Osteoblast (primary cell): Measurements from ENCODE around the gene ACTG2. TPM values are rescaled to one million over a fixed set of nuclear protein-coding genes. Genes with fewer than 3 reads are reported as not detected.
"Not testable (repeated sequence)": the region's sequence is repeated elsewhere in the genome, so short reads cannot be mapped to it uniquely, and the experiment has no call there.

Experiments
- DNase-seq: peaks from one replicate; pipeline ENCODE4 v3.0.0; 2011; ENCODE audit warnings: low spot score, mixed read lengths; ENCODE audit not compliant: insufficient read length; ENCODE audit errors: missing footprints
- H2AFZ ChIP-seq: 2 replicates; pipeline ENCODE4 v1.6.0; 2011; ENCODE audit warnings: mild to moderate bottlenecking, low read length
- H3K27ac ChIP-seq: 2 replicates; pipeline ENCODE4 v1.5.1; 2011; ENCODE audit warnings: mild to moderate bottlenecking, low read depth, low read length, moderate library complexity
- H3K27me3 ChIP-seq: 2 replicates; pipeline ENCODE4 v1.6.0; 2012; ENCODE audit warnings: mild to moderate bottlenecking, control low read depth, inconsistent platforms, low read length, moderate library complexity; ENCODE audit not compliant: insufficient read depth
- H3K36me3 ChIP-seq: 2 replicates; pipeline ENCODE4 v1.5.1; 2011; ENCODE audit warnings: mild to moderate bottlenecking, low read length, control low read depth, moderate library complexity; ENCODE audit not compliant: insufficient read depth
- H3K4me1 ChIP-seq: 2 replicates; pipeline ENCODE4 v1.5.1; 2011; ENCODE audit warnings: mild to moderate bottlenecking, low read length, control low read depth, moderate library complexity; ENCODE audit not compliant: insufficient read depth
- H3K4me2 ChIP-seq: 2 replicates; pipeline ENCODE4 v1.6.0; 2011; ENCODE audit warnings: mild to moderate bottlenecking, low read length; ENCODE audit not compliant: insufficient read depth
- H3K4me3 ChIP-seq: fragments of 200-600 bp; sonication (generic); 3 replicates; pipeline ENCODE4 v1.5.1; 2012; ENCODE audit warnings: mild to moderate bottlenecking, low read length, inconsistent platforms; ENCODE audit not compliant: insufficient read depth
- H3K79me2 ChIP-seq: 2 replicates; pipeline ENCODE4 v1.6.0; 2012; ENCODE audit warnings: mild to moderate bottlenecking, low read length, control low read depth, inconsistent platforms; ENCODE audit not compliant: insufficient read depth
- H3K9me3 ChIP-seq: 2 replicates; pipeline ENCODE4 v1.5.1; 2011; ENCODE audit warnings: low read depth, low read length, control low read depth
- H4K20me1 ChIP-seq: 2 replicates; pipeline ENCODE4 v1.6.0; 2012; ENCODE audit warnings: mild to moderate bottlenecking, low read length, control low read depth; ENCODE audit not compliant: insufficient read depth
- CTCF ChIP-seq: IDR thresholded peaks from 2 replicates; pipeline ENCODE4 v1.5.1; 2011; ENCODE audit warnings: mild to moderate bottlenecking, low read depth, low read length, moderate library complexity; ENCODE audit errors: extremely low read depth
- total RNA-seq: library from RNA; depleted of rRNA; stranded (reverse); fragments of >200 nt; gene quantifications from 2 replicates; pipeline ENCODE4 v1.2.3, GENCODE V29; 2012

ACTG2 gene
- total RNA-seq, 1 donor, result 0.72 TPM

- Histone ChIP-seq H2AFZ (no peak overlapping the region), H3K79me2 (no peaks in the 10 kb centered on the region), H4K20me1 (no peaks in the 10 kb centered on the region), H3K4me3 (no peak overlapping the region), H3K9me3 (no peaks in the 10 kb centered on the region), H3K27ac (no peak overlapping the region), H3K36me3 (no peaks in the 10 kb centered on the region), H3K4me2 (no peak overlapping the region), H3K4me1 (no peaks in the 10 kb centered on the region), H3K27me3 (peaks cover 56% of the 10 kb centered on the region)
- TF ChIP-seq CTCF, result no peak
- DNase-seq, result no peak
These were observed 7.4 kb upstream of the ACTG2 start for GRCh38 chr2:73885406-73885805.

DNA sequence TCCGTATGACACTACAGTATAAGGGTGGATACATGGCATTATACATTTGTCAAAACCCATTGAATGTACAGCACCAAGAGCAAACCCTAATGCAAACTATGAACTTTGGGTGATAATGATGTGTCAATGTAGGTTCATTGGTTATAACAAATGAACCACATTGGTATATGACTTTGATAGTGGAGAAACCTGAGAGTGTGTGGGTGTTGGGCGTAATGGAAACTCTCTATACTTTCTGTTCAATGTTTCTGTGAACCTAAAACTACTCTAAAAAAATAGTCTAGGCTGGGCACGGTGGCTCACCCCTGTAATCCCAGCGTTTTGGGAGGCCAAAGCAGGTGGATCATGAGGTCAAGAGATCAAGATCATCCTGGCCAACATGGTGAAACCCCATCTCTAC, 6.5 kb upstream of the ACTG2 start:
- H4K20me1 ChIP-seq, result no peaks in the 10 kb centered on the region
- no peak overlapping the region for H3K4me3 ChIP-seq
- no peak overlapping the region for H3K4me2 ChIP-seq
- H3K4me1 ChIP-seq, result no peaks in the 10 kb centered on the region
- no peak overlapping the region for H3K27ac ChIP-seq
- H3K79me2 ChIP-seq, result no peaks in the 10 kb centered on the region
- H3K9me3 ChIP-seq, result no peaks in the 10 kb centered on the region
- DNase-seq, result no peak
- no peaks in the 10 kb centered on the region for H3K36me3 ChIP-seq
- H2AFZ ChIP-seq, result no peak overlapping the region
- peaks cover 55% of the 10 kb centered on the region for H3K27me3 ChIP-seq
- no peak for TF ChIP-seq CTCF

- not testable (repeated sequence) for H3K79me2 ChIP-seq, H3K4me3 ChIP-seq, H4K20me1 ChIP-seq, H3K9me3 ChIP-seq, H3K4me1 ChIP-seq, H3K36me3 ChIP-seq, H2AFZ ChIP-seq, H3K27ac ChIP-seq, DNase-seq, H3K4me2 ChIP-seq
- peaks cover 53% of the 10 kb centered on the region for H3K27me3 ChIP-seq
These were observed 5.0 kb upstream of the ACTG2 start for GRCh38 chr2:73887596-73888353.

DNA sequence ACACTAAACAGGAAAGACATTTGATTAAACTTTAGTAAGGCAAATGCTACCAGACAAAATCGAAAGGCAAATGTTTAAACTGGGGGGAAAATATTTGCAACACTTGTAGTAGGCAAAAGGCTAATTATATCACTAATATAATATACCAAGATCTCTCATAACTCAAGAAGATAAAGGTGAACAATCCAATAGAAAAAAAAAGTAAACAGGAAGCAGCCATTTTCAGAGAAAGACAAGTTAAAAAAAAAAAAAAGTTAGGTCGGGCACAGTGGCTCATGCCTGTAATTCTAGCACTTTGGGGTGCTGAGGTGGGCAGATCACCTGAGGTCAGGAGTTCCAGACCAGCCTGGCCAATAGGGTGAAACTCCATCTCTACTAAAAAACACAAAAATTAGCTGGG, 4.4 kb upstream of the ACTG2 start:
- H3K9me3 ChIP-seq, result no peaks in the 10 kb centered on the region
- DNase-seq, result no peak
- no peak overlapping the region for H3K27ac ChIP-seq
- peaks cover 60% of the 10 kb centered on the region for H3K27me3 ChIP-seq
- H3K4me3 ChIP-seq, result no peak overlapping the region
- H4K20me1 ChIP-seq, result no peaks in the 10 kb centered on the region
- no peak for TF ChIP-seq CTCF
- no peaks in the 10 kb centered on the region for H3K79me2 ChIP-seq
- H3K4me1 ChIP-seq, result no peaks in the 10 kb centered on the region
- no peak overlapping the region for H2AFZ ChIP-seq
- H3K36me3 ChIP-seq, result no peaks in the 10 kb centered on the region
- H3K4me2 ChIP-seq, result no peak overlapping the region
